HG03457 (cell line): ENCODE measurements around the gene XPR1.
A peak's percentile ranks its signal among the peaks of the same experiment; 100 is the strongest.

Experiments
- ATAC-seq: cut with Tn5 transposase; IDR thresholded peaks from one replicate; pipeline ENCODE4 v1.9.1; 2021; ENCODE audit warnings: moderate number of reproducible peaks; ENCODE audit not compliant: unreplicated experiment

XPR1 gene

DNA sequence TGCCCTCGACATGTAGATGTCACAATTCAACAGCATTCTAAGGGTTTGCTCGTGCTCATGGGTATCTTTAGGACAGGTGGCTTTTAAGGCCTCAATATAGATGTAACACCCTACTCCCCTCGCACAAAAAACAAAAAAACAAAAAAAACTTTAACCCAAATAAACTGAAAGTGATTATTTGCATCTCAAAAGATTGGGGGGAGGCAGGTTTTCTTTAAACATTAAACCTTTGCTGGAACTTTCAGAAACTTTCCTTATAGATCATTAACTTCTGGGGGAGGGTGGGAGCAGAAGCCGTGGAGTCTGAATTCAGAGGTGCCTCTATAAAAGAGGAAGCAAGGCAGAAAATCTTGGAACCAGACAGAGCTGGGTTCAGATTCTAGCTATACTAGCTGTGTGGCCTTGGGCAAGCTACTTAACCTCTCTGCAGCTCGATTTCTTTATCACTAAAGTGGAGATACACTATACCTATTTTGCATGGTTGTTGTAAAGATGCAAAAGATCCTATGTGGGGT is 277.7 kb downstream of the XPR1 start:
- peak; percentile 36 for ATAC-seq

DNA sequence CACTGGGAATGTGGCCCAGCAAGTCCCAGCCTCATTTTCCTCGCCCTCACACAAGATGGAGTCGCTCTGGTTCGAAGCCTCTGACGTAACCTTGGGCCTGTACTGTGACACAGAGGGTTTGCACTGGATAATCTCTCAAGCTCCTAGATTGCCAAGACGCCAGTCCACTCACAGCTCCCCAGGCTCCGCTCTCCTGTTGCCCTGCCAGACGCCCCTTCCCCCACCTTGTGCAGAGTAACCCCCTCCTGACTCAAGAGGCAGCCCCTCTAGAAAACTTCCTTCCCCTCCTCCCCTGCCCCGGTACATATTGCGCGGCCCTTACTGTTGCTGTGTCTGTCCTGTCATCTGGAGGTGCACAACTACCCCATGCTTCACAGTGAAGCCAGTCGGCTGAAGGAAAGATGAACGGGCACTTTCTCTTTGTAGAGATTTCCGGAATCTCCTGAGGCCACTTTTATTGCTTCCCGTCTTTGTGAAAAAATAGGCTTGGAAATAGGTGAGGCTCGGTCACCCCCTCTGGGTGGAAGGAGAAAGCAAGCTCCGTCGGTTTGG is 279.9 kb downstream of the XPR1 start:
- ATAC-seq, result no peak

- no peak for ATAC-seq
These were observed 280.5 kb downstream of the XPR1 start for GRCh38 chr1:180912211-180912800.

DNA sequence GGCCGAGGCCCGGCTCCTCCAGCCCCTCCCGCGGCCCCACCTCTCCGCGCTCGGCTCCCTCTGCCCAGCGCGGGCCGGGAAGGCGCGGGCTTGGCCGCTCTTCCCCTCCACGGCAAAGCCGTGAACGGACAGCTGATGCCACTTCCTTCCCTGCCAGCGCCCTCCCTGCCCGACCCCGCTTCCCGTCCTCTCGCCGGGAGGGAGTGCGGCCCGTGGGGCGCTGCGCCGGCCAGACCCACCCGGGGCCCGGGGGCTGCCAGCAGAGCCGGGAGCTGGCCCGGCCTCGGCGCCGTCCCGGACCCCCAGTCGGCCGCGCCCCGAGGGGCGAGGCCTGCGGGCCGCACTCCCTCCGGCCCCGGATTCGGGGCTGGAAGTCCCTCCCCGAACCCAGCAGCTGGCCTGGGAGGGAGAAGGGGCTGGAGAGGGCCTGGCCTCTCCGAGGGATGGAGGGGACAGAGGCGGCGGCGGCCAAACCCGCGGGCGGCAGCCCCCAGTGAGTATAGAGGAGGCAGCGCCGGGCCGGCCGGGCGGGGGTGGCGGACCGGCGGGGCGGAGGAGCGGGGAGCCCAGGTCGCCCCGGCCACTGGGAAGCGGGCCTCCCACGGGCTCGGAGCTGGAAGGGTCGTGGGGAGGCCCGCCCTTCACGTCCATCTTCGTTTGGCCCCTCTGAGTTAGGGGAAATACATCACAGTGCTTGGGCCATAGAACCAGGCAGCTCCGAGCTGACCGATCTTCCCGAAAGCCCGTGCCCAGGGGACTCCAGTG is 281.2 kb downstream of the XPR1 start, which contains the start of gene KIAA1614:
Gene KIAA1614, plus strand, starts transcription at position 97 of the 765 bp plus-strand sequence. Its CDS starts 347 bp downstream, at position 444.
- ATAC-seq, result no peak

GRCh38 chr1:180915426-180915965 is 283.7 kb downstream of the XPR1 start:
- no peak for ATAC-seq

GRCh38 chr1:180916012-180916770 is 284.4 kb downstream of the XPR1 start:
- ATAC-seq, result no peak

DNA sequence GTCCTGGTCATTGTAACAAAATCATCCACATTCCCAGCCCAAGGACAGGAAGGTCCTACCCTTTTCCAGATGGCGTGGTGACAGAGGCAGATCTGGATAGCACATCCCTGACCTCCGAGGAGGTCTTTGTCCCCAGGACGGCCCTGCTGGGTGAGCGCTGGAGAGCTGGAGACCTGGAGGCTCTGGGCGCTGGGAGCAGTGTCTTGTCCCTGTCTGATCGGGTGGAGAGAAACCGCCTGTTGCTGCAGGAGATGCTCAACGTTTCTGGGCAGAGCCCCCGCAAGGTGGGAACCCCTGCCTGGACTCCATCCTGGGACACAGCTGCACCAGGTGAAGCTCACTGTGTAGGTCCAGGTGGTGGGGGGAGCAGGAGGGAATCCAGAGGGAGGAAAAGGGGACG is 284.9 kb downstream of the XPR1 start:
- no peak for ATAC-seq

DNA sequence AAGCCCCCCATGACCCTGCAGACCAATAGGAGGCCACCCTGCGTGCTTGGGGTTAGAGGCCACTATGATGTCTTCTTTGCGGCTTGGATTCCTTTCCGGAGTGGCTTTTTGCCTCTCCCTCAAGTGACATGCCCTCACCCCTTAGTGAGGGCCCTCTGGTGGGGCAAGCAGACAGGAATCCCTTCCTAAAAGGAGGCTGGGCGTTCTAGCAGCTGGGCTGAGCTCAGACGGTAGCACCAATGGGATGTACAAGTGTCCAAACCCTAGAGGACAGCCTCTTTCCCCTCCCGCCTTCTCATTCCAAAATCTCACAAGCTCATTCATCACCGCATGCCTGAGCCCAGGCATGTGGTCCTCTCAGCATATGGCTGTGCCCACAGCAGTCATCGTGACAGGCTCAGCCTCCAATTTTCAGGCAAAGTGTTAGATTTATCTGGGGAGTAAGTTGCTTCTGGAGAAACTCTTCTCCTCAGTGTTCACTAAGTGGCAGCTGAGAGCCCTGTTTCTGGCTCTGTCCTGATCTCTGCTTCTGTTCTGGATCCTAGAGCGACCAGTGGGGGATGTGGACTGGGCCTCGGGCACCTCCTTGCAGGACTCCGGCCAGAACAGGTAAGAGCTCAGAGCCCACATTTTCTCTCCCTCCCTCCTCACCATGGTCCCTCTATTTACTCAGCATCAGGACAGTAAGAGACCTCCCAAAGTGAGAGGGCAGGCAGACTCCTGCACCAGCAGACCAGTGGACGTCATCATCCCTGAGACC is 285.7 kb downstream of the XPR1 start:
- ATAC-seq, result no peak

DNA sequence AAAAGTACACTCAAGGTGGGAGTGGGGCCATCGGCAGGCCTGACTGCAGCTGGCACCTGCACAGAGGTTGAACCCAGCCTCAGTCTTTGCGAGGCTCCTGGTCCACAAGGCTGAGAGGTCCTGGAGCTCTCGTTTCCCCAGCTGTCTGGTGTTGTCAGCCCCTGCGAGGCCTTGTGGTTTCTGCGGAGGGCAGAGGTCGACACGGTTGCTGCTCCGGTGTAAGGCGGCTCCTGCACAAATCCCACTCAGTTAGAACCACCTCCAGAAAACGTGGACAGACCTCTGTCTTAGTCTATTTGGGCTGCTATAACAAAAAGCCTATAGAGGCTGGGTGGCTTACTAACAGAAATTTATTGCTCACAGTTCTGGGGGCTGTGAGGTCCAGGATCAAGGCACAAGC is 286.7 kb downstream of the XPR1 start:
- ATAC-seq, result no peak

DNA sequence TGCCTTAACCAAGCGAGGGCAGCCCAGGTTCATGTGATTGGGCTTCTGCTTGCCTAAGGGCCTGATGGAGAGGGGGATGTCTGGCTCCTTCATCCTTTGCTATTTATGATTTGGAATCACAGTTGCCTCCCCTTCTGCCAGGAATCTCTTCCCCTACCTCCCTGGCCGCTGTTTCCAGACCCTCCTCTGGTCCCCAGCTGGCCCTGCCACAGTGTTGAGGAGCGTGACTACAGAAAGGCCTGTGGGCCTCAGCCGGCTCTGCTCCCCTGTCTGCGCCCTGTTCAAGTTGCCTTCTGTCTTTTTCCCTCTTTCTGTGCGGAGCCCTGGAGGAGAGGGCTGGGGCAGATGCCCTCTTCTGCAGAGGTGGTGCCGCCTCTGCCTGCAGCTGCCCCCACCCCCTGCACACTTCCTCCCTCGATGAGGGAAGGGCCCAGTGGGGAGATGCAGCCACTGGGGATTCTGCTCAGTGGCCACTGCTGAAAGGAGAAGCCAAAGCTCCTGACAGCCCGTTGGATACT is 287.4 kb downstream of the XPR1 start:
- no peak for ATAC-seq

DNA sequence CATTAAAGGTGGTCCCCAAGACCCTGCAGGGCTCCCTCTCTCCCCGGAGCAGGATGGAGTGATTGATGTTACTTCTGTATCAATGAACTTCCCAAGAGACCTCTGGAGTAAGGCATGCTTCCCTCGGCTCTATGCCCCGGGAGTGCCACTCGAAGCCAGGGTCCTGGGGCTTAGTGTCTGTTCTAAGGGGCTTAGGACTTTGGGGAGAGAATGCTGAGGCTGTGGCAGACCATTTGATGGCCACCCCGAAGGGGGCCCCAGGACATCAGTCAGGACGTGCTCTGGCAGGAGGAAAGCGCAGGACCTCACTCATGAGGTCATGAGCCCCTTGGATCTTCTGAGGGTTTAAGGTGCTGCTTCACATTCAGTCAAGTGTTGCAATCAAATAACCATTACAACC is 288.4 kb downstream of the XPR1 start:
- ATAC-seq, result no peak

DNA sequence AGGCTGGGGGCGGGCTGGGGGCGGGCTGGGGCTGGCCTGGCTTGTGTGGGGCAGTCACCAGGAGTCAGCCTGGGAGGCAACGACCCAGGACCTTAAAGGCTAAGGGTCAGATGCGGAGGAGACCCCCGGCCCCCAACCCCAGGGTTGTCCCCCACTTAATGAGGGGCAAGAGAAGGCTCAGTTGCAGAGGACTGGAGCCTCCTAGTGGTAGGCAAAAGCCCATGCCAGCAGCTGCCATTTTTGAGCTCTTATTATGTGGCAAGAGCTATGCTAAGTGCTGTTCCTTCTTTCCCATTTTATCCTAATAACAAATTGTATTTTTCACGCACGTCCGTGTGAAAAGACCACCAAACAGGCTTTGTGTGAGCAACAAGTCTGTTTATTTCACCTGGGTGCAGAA is 288.9 kb downstream of the XPR1 start:
- ATAC-seq, result no peak

DNA sequence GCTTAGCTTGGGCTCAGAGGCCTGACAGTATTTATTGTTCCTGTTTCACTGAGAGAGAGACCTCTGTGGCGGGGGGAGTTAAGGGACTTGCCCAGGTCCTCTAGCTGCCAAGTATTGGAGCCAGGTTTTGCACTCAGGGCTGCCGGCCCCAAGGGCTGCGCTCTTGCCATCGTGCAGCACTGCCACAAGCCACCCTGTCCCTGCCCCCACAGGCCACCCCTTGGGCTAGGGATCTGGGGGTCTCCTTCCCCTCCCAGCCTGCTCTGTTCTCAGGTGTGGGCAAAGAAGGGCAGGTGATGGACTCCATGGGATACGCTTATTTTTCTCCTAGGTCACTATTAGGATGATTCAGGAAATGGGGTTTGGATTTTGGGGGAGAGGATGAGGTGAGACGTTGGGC is 289.6 kb downstream of the XPR1 start:
- no peak for ATAC-seq

GRCh38 chr1:180921891-180922630 is 290.2 kb downstream of the XPR1 start:
- ATAC-seq, result no peak

GRCh38 chr1:180922631-180923015 is 290.8 kb downstream of the XPR1 start:
- no peak for ATAC-seq

- ATAC-seq, result no peak
These were observed 291.4 kb downstream of the XPR1 start for GRCh38 chr1:180923021-180923841.

DNA sequence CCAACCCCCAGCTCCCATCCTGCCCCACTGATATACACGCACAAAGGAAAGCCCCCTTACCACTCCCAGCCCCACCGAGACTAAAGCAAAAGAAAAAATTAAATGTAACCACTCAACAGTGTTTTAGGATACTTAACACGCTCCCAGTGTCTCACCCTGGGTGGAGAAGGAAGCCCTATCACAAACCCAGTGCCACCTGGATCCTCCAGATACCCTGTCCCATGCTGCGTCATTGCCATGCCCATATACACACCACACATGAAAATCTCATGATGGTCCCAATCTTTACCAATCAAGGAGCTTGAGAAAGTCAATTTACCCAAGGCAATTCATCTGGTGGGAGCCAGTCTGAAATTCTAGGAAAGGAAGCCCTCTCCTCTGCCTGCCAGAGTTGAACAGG is 292.1 kb downstream of the XPR1 start:
- ATAC-seq, result no peak

- ATAC-seq, result no peak
These were observed 293.1 kb downstream of the XPR1 start for GRCh38 chr1:180924939-180925338.
